ENCODE data around the gene CARS1.
A peak's percentile ranks its signal among the peaks of the same experiment; 100 is the strongest.

The CARS1 gene

DNA sequence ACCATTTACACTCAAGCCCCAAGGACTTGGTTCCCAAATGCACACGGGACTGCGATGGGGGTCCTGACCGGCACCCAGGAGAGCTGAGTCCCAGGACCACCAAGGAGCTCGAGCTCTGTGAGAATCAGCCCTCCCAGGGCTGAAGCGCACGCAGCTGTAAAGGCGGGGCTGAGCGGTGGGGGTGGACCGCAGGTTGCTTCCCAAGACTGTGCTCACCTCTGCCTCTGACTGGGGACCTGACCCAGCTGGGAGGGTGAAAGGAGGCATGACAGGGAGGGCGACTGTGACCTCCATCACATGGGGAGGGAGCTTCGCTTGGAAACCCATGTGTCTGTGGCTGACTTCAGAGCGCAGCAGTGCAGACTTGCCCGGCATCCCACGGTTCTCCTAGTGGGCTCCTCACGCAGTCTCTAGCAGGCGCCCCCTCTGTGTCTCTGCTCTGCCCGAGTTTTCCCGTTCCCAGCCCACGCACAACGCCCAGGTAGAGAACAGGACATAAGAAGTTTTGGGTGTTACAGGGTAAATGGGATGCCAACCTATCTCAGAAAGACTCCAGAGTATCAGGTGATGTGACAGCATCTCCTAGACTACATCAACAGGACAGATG is 49.7 kb downstream of the CARS1 start:
- DNase-seq: no peak

- DNase-seq: no peak
Observed at GRCh38 chr11:3006505-3007260, 50.5 kb downstream of the CARS1 start.

DNA sequence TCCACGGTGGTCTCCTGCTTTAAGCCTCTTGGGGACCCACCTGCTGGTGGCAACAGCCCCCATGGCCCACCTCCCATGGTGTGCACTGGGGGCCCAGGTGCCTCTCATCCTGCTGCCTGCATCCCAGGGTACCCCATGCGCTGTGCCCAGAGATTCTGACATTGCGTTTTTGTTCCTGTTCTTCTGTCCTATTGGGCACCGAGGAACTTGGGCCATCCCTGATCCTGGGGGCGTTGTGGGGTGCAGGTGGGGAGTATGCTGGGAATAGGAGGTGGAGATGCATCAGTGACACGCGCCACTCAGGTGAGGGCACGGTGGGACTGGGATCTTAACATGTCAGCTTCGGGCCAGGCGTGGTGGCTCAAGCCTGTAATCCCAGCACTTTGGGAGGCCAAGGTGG is 52.7 kb downstream of the CARS1 start:
- no peak for DNase-seq

GRCh38 chr11:3003396-3004231 is 53.6 kb downstream of the CARS1 start:
- DNase-seq: no peak

GRCh38 chr11:3002871-3003270 is 54.4 kb downstream of the CARS1 start:
- no peak for DNase-seq

- DNase-seq: no peak
Observed at GRCh38 chr11:3002351-3002861, 54.8 kb downstream of the CARS1 start.

- no peak for DNase-seq
Observed at GRCh38 chr11:3001496-3001895, 55.7 kb downstream of the CARS1 start.

DNA sequence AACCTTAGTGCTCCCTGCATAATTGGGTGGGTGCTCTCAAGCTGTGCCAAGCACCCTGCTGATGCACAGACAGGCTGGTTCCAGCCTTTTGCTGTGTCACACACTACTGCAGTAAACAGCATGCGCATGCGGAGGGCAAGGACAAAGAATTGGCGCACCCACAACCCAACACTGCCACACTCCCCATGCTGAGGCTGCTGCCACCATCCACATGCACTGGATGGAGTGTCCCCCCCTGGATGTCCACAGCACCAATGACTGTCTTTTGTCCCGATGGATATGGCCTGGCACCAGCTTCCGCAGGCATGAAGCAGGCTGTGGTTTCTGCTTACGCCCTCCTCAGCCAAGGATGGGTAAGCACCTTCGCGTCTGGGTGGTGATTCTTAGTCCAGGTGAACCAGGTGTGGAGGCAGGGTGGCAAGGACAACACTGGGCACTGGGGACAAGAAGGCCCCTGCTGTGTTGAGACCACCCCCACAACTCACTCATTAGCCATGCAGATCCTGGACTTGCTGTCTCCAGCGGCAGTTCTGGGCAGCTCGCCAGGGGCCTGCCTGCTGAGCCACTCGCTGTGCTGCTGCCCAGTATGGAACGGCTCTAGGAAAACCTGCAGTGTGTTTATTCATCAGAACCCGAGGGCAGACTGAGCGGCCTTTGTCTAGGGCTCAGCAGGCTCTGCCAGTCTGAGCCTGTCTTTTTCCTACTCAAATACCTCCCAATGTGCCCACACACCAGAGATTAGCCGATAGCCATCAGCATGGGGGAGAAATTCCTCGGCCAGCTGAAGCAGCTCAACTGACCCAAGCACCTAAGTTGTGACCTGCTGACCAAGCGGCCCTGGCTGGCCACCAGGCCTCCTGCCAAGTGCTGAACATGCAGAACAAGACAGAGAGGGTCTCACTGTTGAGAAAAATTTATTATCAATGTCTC is 56.9 kb downstream of the CARS1 start:
- no peak for DNase-seq

GRCh38 chr11:2999464-2999998 is 57.7 kb downstream of the CARS1 start:
- DNase-seq: no peak

DNA sequence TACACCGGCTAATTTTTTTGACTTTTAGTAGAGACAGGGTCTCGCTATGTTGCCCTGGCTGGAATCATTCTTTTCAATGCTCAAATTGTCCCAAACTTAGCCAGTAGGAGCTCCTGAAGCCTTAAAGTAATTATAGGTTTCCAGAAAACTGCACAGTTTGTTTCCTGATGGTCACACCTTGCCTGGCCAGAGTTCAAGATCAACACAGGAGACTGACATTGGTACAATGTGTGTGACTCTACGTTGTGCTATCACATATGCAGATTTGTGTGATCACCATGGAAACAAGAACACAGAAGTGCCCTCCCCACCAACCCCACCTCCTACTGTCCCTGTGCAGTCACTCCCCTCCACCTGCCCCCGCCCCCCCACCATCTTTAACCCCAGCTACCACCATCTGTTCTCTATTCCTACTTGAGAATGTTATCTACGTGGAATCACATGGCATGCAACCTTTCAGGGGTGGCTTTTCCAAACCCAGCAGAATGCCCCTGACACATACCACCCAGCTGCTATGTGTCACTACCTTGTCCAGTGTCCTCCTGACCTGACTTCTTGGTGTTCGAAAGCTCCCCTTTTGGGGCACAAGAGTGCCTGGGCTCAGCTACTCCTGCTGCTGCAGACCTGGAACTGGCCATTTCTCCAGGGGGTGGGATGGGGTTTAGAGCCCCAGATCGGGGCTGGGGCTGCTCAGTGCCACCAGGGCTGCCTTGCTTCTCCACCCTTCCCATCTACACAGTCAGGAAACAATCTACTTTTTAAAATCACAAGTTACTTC is 59.0 kb downstream of the CARS1 start:
- DNase-seq: no peak

- no peak for DNase-seq
Observed at GRCh38 chr11:2997406-2997805, 59.8 kb downstream of the CARS1 start.

DNA sequence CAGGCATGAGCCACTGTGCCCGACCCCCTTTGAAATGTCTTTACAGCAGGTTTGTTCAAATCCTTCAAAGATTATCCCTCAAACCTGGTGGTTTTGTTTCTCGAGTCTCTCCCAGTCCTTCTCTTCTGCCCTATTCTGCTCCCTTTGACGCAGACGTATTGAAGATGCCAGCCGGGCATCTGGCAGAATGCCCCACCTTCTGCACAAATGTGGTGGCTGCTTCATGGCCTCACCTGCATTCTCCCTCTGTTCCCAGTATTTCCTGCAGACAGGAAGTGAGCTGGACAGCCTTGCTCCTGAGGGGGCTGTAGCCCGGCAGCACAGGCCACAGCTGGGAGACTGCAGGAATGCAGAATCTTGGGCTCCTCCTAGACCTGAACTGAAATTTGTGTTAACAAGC is 60.2 kb downstream of the CARS1 start:
- no peak for DNase-seq

- no peak for DNase-seq
Observed at GRCh38 chr11:2995893-2996554, 61.2 kb downstream of the CARS1 start.

DNA sequence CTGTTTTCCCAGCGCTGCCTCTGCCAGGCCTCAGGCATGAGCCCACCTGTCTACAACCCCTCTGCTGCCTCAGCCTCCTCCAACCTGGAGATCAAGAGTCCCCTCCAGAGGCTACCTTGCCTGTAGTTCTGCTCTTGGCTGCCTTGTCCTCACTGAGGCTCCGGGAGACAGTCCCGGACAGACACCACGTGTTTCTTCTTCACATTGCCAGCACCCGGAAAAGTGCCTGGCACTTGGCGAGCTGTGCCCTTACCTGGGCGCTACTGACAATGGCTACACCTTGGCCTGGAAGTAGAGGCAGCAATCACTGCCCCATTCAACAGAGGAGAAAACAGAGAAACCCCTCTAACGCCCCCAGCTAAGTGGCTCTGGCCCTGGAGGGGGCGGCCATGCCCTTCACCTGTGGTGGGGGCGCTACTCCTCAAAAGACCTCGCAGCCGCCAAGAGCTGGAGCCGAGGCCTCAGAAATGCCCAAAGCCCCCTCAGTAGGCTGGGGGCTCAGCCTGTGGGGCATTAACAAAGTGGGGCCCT is 62.1 kb downstream of the CARS1 start:
- no peak for DNase-seq

DNA sequence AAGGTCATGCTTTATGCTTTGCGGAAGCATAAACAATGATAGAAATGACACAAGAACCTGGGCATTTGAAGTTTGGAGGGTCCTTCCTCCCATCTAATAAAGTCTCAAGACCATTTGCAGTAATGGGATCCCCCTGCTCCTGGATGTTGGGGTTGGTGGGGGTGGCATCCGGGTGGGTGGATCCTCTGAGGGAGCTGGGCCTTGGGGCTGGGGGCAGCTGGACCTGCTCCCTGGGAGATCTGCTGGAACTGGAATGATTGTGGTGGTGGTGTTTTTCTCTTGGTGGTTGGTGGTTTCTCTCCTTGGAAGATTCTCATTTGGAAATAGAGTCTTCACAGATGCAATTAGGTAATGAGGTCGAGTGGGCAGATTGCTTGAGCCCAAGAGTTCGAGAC is 62.9 kb downstream of the CARS1 start:
- DNase-seq: no peak

- no peak for DNase-seq
Observed at GRCh38 chr11:2992997-2993325, 64.3 kb downstream of the CARS1 start.

- DNase-seq: peak; percentile 96
Observed at GRCh38 chr11:2992234-2992996, 64.8 kb downstream of the CARS1 start, which contains the start of gene NAP1L4. NAP1L4 (minus strand) TSS chr11:2992329; CDS start chr11:2979220, 13,109 bp downstream.

DNA sequence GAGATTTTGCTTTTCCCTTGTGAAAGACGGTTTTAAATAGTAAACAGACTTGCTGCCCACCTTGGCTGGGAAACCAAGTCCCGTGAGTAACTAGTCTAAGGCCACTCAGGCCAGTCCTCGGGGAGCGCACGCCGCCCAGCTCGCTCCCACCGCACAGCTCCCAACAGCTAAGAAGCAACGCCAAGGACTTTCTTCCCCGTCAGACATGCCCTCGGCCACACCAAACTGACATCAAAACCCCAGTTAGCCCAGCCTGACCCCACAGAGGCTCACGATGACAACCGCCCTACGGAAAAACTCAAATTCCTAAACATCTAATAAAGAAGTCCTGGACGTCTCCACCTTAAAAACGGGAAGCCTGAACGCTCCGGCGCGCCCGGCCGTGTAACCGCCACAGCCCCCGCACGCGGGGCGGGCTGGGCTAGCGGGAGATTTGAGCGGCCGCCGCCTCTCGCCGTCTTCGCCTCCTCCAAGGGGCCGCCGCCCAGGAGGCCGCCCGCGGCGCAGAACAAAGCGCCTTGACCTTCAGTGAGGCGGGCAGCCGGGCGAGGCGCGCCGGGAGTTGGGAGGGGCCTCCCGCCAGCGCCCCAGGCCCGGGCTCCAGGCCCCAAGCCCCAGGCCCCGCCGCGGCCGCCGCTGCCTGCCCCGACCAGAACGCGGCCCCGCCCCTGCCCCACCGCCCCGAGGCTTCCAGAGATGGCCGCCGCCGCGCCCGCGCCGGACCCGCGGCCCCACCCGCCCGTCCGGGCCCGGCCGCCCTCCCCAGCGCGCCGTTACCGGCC is 65.6 kb downstream of the CARS1 start:
- no peak for DNase-seq
